H1 (cell line): Measurements from ENCODE around the gene TEKT1. TPM values are rescaled to one million over a fixed set of nuclear protein-coding genes. Genes with fewer than 3 reads are reported as not detected.

Experiments
- CTCF ChIA-PET: fragments of 300-600 bp; sonication (Branson Sonifier 250); formaldehyde crosslinking; loops from one replicate; lab custom pipeline; 2021; ENCODE audit not compliant: partially characterized antibody; lab: Charles Lee
- POLR2A ChIA-PET: fragments of 300-600 bp; sonication (Branson Sonifier 250); formaldehyde crosslinking; loops from one replicate; lab custom pipeline; 2021; ENCODE audit warnings: inconsistent platforms; ENCODE audit not compliant: partially characterized antibody; lab: Charles Lee
- DNase-seq, 2 experiments: peaks; one replicate each; pipeline versions ENCODE4 v3.0.0 to v3.0.0-alpha.2; 2010 to 2022; ENCODE audit warnings: low spot score in 2 of 2, low read depth in 1 of 2, mixed read lengths in 1 of 2
- FAIRE-seq: peaks from 2 replicates; lab custom pipeline; 2011; peaks lifted over from hg19 to GRCh38; lab: Jason Lieb, UNC
- H2AFZ ChIP-seq: 2 replicates; pipeline ENCODE4 v1.8.1; 2012; ENCODE audit warnings: low read length, inconsistent platforms
- H2AK5ac ChIP-seq: 2 replicates; pipeline ENCODE4 v1.6.1; 2013; ENCODE audit warnings: low read depth, low read length
- H2BK120ac ChIP-seq: replicated peaks from 2 replicates; pipeline ENCODE3; 2013; ENCODE audit warnings: low read depth, low read length, inconsistent platforms
- H2BK12ac ChIP-seq: 2 replicates; pipeline ENCODE4 v1.6.1; 2013; ENCODE audit warnings: low read depth, low read length
- H2BK15ac ChIP-seq: 2 replicates; pipeline ENCODE4 v1.6.1; 2013; ENCODE audit warnings: low read length
- H2BK20ac ChIP-seq: 2 replicates; pipeline ENCODE4 v1.6.1; 2013; ENCODE audit warnings: low read length
- H2BK5ac ChIP-seq: 2 replicates; pipeline ENCODE4 v1.6.1; 2013; ENCODE audit warnings: low read depth, low read length
- H3K14ac ChIP-seq: 2 replicates; pipeline ENCODE4 v1.6.1; 2013; ENCODE audit warnings: inconsistent platforms; ENCODE audit not compliant: insufficient read length
- H3K18ac ChIP-seq: 2 replicates; pipeline ENCODE4 v1.6.1; 2013; ENCODE audit warnings: low read length; ENCODE audit errors: extremely low read depth
- H3K23ac ChIP-seq: 2 replicates; pipeline ENCODE4 v1.6.1; 2013; ENCODE audit warnings: inconsistent platforms; ENCODE audit not compliant: insufficient read length
- H3K23me2 ChIP-seq: 2 replicates; pipeline ENCODE4 v1.6.1; 2013; ENCODE audit warnings: low read depth, low read length
- H3K27ac ChIP-seq: 2 replicates; pipeline ENCODE4 v1.6.1; 2011; ENCODE audit warnings: low read depth, low read length, inconsistent platforms
- H3K27me3 ChIP-seq, 4 experiments: replicated peaks in 1 of 4; 1 replicate in 1 of 4; 2 replicates in 3 of 4; pipeline versions ENCODE4 v1.6.1 to v1.8.1; 2011 to 2013; ENCODE audit warnings: low read length in 3 of 4, mild to moderate bottlenecking in 3 of 4, inconsistent platforms in 2 of 4, mixed read lengths in 2 of 4, moderate library complexity in 1 of 4; ENCODE audit not compliant: control insufficient read depth in 3 of 4, insufficient read depth in 3 of 4; ENCODE audit errors: extremely low read depth in 1 of 4
- H3K36me3 ChIP-seq, 4 experiments: 2 replicates each; pipeline versions ENCODE4 v1.6.1 to v1.8.1; 2011 to 2013; ENCODE audit warnings: mild to moderate bottlenecking in 4 of 4, low read length in 3 of 4, moderate library complexity in 2 of 4, control low read depth in 1 of 4, inconsistent platforms in 1 of 4; ENCODE audit not compliant: insufficient read depth in 4 of 4, control insufficient read depth in 2 of 4
- H3K4ac ChIP-seq: replicated peaks from 2 replicates; pipeline ENCODE3; 2013; ENCODE audit warnings: low read length, low read depth, mixed read lengths, inconsistent platforms; ENCODE audit not compliant: insufficient read length
- H3K4me1 ChIP-seq, 4 experiments: replicated peaks in 1 of 4; 1 replicate in 1 of 4; 2 replicates in 3 of 4; pipeline versions ENCODE4 v1.6.1 to v1.8.1; 2011 to 2013; ENCODE audit warnings: low read length in 3 of 4, inconsistent platforms in 2 of 4, mixed read lengths in 1 of 4; ENCODE audit not compliant: insufficient read depth in 4 of 4, control insufficient read depth in 3 of 4
- H3K4me2 ChIP-seq, 2 experiments: 2 replicates each; pipeline versions ENCODE4 v1.6.1 to v1.8.1; 2011 to 2013; ENCODE audit warnings: low read depth in 2 of 2, low read length in 2 of 2, control low read depth in 1 of 2, inconsistent platforms in 1 of 2, mild to moderate bottlenecking in 1 of 2; ENCODE audit not compliant: insufficient read depth in 1 of 2
- H3K4me3 ChIP-seq, 4 experiments: fragments of 200-600, 300-600 bp in 1 of 4; sonication (generic), shearing (Covaris generic), sonication (Bioruptor Twin) in 1 of 4; 2 replicates each; pipeline versions ENCODE4 v1.5.1 to v1.8.1; 2011 to 2016; ENCODE audit warnings: low read length in 4 of 4, low read depth in 3 of 4, control low read depth in 2 of 4, inconsistent platforms in 2 of 4, mild to moderate bottlenecking in 2 of 4, mixed read lengths in 1 of 4, moderate library complexity in 1 of 4; ENCODE audit not compliant: insufficient read depth in 2 of 4; ENCODE audit errors: extremely low read depth in 1 of 4
- H3K56ac ChIP-seq: replicated peaks from 2 replicates; pipeline ENCODE3; 2013; ENCODE audit warnings: low read depth, mild to moderate bottlenecking, mixed read lengths, low read length, inconsistent platforms; ENCODE audit not compliant: insufficient read length
- H3K79me1 ChIP-seq: 2 replicates; pipeline ENCODE4 v1.6.1; 2013; ENCODE audit warnings: low read depth, low read length, control low read depth
- H3K79me2 ChIP-seq, 2 experiments: 2 replicates each; pipeline versions ENCODE4 v1.6.1 to v1.8.1; 2012 to 2013; ENCODE audit warnings: low read length in 2 of 2, mild to moderate bottlenecking in 2 of 2, inconsistent platforms in 1 of 2; ENCODE audit not compliant: insufficient read depth in 2 of 2, control insufficient read depth in 1 of 2
- H3K9ac ChIP-seq, 4 experiments: replicated peaks in 1 of 4; 1 replicate in 1 of 4; 2 replicates in 3 of 4; pipeline versions ENCODE4 v1.6.1 to v1.8.1; 2011 to 2013; ENCODE audit warnings: low read depth in 3 of 4, low read length in 3 of 4, control low read depth in 2 of 4, mild to moderate bottlenecking in 2 of 4, moderate library complexity in 2 of 4, inconsistent platforms in 1 of 4; ENCODE audit errors: extremely low read depth in 1 of 4
- H3K9me3 ChIP-seq, 2 experiments: 2 replicates each; pipeline versions ENCODE4 v1.6.1 to v1.8.1; 2012 to 2013; ENCODE audit warnings: mild to moderate bottlenecking in 2 of 2, moderate library complexity in 2 of 2, control low read depth in 1 of 2, inconsistent platforms in 1 of 2, low read depth in 1 of 2, low read length in 1 of 2, mixed read lengths in 1 of 2; ENCODE audit not compliant: insufficient read depth in 2 of 2
- H4K20me1 ChIP-seq, 2 experiments: replicated peaks in 1 of 2; 2 replicates each; pipeline versions ENCODE3 to v1.8.1; 2011 to 2013; ENCODE audit warnings: inconsistent platforms in 2 of 2, low read length in 2 of 2, mild to moderate bottlenecking in 1 of 2; ENCODE audit not compliant: insufficient read depth in 2 of 2, control insufficient read depth in 1 of 2
- H4K5ac ChIP-seq: 2 replicates; pipeline ENCODE4 v1.6.1; 2013; ENCODE audit warnings: low read length, low read depth, mixed read lengths, inconsistent platforms; ENCODE audit not compliant: insufficient read length
- H4K8ac ChIP-seq: 2 replicates; pipeline ENCODE4 v1.8.0; 2013; ENCODE audit warnings: mild to moderate bottlenecking, moderate library complexity, low read length, inconsistent platforms; ENCODE audit not compliant: insufficient read depth; ENCODE audit errors: extremely low read depth
- H4K91ac ChIP-seq: replicated peaks from 2 replicates; pipeline ENCODE3; 2013; ENCODE audit warnings: low read length, mixed read lengths, inconsistent platforms; ENCODE audit not compliant: insufficient read length
- ASH2L ChIP-seq: fragments of 200-600, 300-600 bp; sonication (generic); IDR thresholded peaks from one replicate; pipeline ENCODE4 v1.7.1; 2017; ENCODE audit warnings: low read length
- EP300 ChIP-seq, 2 experiments: IDR thresholded peaks; 1 replicate in 1 of 2; 2 replicates in 1 of 2; pipeline ENCODE4 v1.6.1; 2011 to 2012; ENCODE audit warnings: low read depth in 2 of 2, low read length in 2 of 2, mild to moderate bottlenecking in 2 of 2, borderline replicate concordance in 1 of 2, inconsistent platforms in 1 of 2, moderate library complexity in 1 of 2
- HDAC2 ChIP-seq, 2 experiments: fragments of 300-600 bp in 1 of 2; sonication (generic) in 1 of 2; IDR thresholded peaks; 2 replicates each; pipeline ENCODE4 v1.6.1; 2011 to 2012; ENCODE audit warnings: low read depth in 2 of 2, low read length in 2 of 2, mild to moderate bottlenecking in 2 of 2, moderate library complexity in 2 of 2, borderline replicate concordance in 1 of 2, inconsistent platforms in 1 of 2
- JUN ChIP-seq: IDR thresholded peaks from 2 replicates; pipeline ENCODE4 v1.6.1; 2011; ENCODE audit warnings: low read depth, mild to moderate bottlenecking, improper control_type of control experiment, low read length
- KDM1A ChIP-seq: fragments of 200-600, 300-600 bp; sonication (generic); IDR thresholded peaks from 2 replicates; pipeline ENCODE4 v1.7.1; 2016; ENCODE audit warnings: mild to moderate bottlenecking, low read length, borderline replicate concordance
- SIX5 ChIP-seq: IDR thresholded peaks from 2 replicates; pipeline ENCODE4 v1.6.1; 2011; ENCODE audit warnings: mild to moderate bottlenecking, low read depth, low read length
- SRF ChIP-seq: IDR thresholded peaks from 2 replicates; pipeline ENCODE4 v1.6.1; 2011; ENCODE audit warnings: mild to moderate bottlenecking, low read depth, low read length, moderate library complexity
- TAF1 ChIP-seq: IDR thresholded peaks from 2 replicates; pipeline ENCODE4 v1.6.1; 2011; ENCODE audit warnings: mild to moderate bottlenecking, low read depth, low read length
- YY1 ChIP-seq: IDR thresholded peaks from 2 replicates; pipeline ENCODE4 v1.6.1; 2011; ENCODE audit warnings: low read depth, mild to moderate bottlenecking, low read length
- WGBS, 2 experiments: shearing (Covaris generic) in 1 of 2; methylation state at CpG; one replicate each; pipeline versions ENCODE4 v1.1.6 to v1.1.7; 2013 to 2015; ENCODE audit warnings: low lambda C conversion rate in 2 of 2, mixed read lengths in 2 of 2, inconsistent platforms in 1 of 2, low coverage in 1 of 2, missing lambda C conversion rate in 1 of 2; ENCODE audit not compliant: insufficient replicate concordance in 2 of 2, insufficient coverage in 1 of 2, insufficient read length in 1 of 2; ENCODE audit errors: extremely low coverage in 1 of 2, missing lambda C conversion rate in 1 of 2; 5-methylcytosine and 5-hydroxymethylcytosine counted together
- polyA plus RNA-seq, 7 experiments: library from polyadenylated mRNA; depleted of rRNA in 3 of 7; stranded (reverse) in 5 of 7; unstranded in 2 of 7; fragments of >200 nt in 5 of 7; fragments of 200-250 nt in 2 of 7; gene quantifications; 1 replicate in 5 of 7; 2 replicates in 1 of 7; 4 replicates in 1 of 7; pipeline versions ENCODE4 v1.2.1 to v1.2.3, GENCODE V29; 2011 to 2013; ENCODE audit warnings: missing spikeins in 2 of 7, mixed read lengths in 2 of 7
- total RNA-seq: library from RNA; stranded (reverse); fragmentation: NEBNext Ultra II Directional; extraction: Animal tissue kit (Norgen Biotek cat#: 25700); gene quantifications from 2 replicates; pipeline ENCODE4 v1.2.1, GENCODE V29; 2021
- TF ChIP-seq, protein P1 (sequence below): IDR thresholded peaks from 2 replicates; pipeline ENCODE4 v1.6.1; 2012; ENCODE audit warnings: inconsistent platforms

The TEKT1 gene
- total and polyA plus RNA-seq, 2 of the 8 experiments (the other 6 are each of a cell fraction or from before 2014, with no cell fraction given) = not detected

DNA sequence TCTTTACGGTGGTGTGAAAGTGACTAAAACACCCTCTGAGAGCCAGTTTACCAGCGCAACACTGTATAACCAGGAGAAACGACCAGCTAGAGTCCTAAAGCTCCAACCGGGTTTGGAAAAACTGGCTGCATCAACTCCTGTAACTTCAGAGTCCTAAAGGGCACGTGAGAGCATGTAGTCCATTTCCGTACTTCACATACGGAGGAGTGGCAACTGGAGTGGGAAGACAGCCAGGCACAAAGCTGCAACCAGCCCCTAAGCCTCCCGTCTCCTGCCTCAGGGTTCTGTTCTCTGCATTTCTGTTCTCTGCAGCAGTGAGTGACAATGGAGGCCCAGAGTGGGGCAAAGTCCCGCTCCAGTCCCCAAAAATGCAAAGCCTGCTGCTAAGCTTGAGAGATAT lies 19.2 kb downstream of the TEKT1 start:
- Histone ChIP-seq H3K79me2 (no peaks in the 10 kb centered on the region), H3K18ac (no peak overlapping the region), H3K79me1 (no peaks in the 10 kb centered on the region), H3K9ac (no peak overlapping the region), H2BK15ac (no peak overlapping the region), H3K23ac (no peak overlapping the region), H2AFZ (peak overlapping the region; percentile 32; the same call in 1 of the 2 replicates), H4K5ac (no peak overlapping the region), H2BK5ac (no peak overlapping the region), H3K56ac (no peak overlapping the region), H3K4me2 (no peak overlapping the region), H3K14ac (no peak overlapping the region), H3K27ac (no peak overlapping the region), H3K4me1 (no peaks in the 10 kb centered on the region), H4K8ac (no peak overlapping the region), H3K9me3 (peaks cover 0 to 12% of the 10 kb centered on the region in 2 experiments; a peak in 2 of 4 replicates), H3K23me2 (no peaks in the 10 kb centered on the region), H2BK120ac (no peak overlapping the region), H4K20me1 (no peaks in the 10 kb centered on the region), H2AK5ac (no peak overlapping the region), H3K4ac (no peak overlapping the region), H3K4me3 (no peak overlapping the region), H3K36me3 (no peaks in the 10 kb centered on the region), H4K91ac (no peak overlapping the region), H2BK12ac (no peak overlapping the region), H2BK20ac (no peak overlapping the region), H3K27me3 (no peaks in the 10 kb centered on the region)
- TF ChIP-seq SIX5 (no peak), YY1 (no peak), HDAC2 (IDR thresholded peaks at IDR 0.05; ENCODE audit: borderline replicate concordance in 1 of 2, low read depth in 2 of 2, low read length in 2 of 2) (no peak), JUN (no peak), SRF (no peak), KDM1A (no peak), ASH2L (no peak), EP300 (IDR thresholded peaks at IDR 0.05; ENCODE audit: borderline replicate concordance in 1 of 2, low read depth in 2 of 2, low read length in 2 of 2) (no peak), TAF1 (no peak)
- TF ChIP-seq, protein P1, sequence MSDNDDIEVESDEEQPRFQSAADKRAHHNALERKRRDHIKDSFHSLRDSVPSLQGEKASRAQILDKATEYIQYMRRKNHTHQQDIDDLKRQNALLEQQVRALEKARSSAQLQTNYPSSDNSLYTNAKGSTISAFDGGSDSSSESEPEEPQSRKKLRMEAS = no peak
- DNase-seq (no peak), FAIRE-seq (no peak)
- ChIA-PET CTCF (interaction anchor here (1.1 to 1.4 kb wide), 3 partner anchors 11 to 111 kb away, joined by 3 to 7 read pairs (median 4); no protein-coding TSS in a partner anchor), POLR2A (no interaction called here)
- 87% methylated on average over 9 of the region's 9 CpGs; no CpG with 5 or more reads in 1 of the 2 experiments for WGBS, 2 experiments
